GM18867 (cell line): ENCODE measurements around the gene FAT1.

Experiments used
- ATAC-seq: cut with Tn5 transposase; IDR thresholded peaks from one replicate; pipeline ENCODE4 v1.9.1; 2021; ENCODE audit warnings: mild to moderate bottlenecking, moderate library complexity; ENCODE audit not compliant: unreplicated experiment

Gene FAT1

DNA sequence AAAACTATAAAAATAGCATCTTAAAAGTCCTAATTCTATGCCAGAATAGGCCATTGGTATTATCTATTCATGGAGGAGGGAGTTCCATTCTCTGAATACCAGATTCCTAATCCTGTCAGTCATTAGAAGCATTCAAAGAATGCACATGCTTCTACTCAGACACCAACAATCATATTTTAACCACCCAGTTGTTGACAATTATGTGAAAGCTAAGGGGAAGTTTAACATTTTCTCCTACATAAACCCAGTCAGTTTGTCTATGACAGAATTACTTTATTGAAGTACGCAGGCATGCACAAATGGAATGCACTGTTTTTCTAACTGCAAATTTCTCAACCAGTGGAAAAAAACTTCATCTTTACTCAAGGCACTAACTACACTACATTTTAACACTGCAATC is 98.7 kb downstream of the FAT1 start:
- no peak for ATAC-seq

DNA sequence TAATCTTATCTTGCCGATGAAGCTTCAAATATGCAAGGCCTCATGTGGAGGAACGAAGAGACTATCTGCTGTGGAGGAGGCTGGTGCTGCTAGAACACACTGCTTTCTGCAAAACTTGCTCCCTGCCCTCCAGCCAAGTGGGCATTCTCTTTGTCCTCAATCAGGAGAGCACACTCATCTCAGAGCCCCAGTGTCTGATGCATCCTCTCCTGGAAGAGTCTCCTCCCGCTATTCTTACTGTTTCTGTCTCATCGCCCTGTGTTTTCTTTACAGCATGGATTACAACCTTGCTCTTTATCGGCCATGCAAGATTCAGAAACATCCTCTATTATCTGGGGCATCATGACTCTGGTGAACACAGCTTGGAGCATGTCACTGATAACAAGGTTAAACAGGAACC is 100.1 kb downstream of the FAT1 start:
- no peak for ATAC-seq

DNA sequence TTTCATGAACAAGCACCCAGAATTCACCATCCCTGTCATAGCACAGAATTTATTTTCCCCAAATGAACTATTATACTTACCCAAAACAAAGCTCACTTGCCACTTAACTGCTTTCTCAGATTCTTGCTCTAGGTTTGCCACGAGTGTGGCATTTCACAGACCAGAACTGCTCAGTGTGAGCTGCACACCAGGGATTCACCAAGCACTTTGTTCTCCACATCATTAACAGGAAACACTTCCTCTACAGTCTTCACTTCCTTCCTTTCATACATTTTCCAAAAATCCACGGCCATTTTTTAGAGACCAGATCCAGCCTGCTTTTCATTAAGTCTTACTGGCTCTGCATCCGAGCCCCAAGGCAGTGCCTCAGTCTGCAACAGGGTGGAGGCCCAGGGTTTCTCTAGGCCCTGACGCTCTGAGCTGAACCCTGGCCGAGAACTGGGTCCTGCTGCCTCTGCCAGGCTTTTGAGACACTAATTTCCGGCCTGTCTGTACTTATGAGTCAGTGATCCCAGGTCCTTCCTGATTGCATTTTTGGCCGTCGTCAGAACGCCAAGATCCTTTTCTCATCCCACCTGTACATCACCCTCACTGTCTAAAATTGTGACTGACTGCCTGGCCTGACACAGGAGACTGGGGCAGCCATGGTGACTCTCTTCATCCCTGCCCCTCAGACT is 100.7 kb downstream of the FAT1 start:
- ATAC-seq = no peak

- ATAC-seq = no peak
Observed at GRCh38 chr4:186621959-186622553, 101.6 kb downstream of the FAT1 start.

- no peak for ATAC-seq
Observed at GRCh38 chr4:186619088-186619487, 104.6 kb downstream of the FAT1 start.

DNA sequence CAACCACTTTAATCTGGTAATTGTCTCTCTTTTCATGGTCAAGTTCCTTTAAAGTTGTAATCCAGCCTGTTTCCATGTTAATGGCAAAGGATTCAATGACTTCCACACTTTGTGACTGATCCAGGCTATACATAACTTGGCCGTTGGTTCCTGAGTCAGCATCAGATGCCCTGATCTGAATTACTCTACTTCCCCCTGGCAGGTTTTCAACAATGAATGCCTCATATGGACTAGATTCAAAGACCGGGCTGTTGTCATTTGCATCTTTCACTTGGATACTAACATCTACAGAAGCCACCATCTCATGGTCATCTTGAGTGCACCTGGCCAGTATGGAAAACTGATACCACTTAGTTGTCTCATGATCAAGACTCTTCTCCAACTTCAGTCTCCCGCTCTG is 105.7 kb downstream of the FAT1 start:
- ATAC-seq = no peak

GRCh38 chr4:186607490-186607889 is 116.2 kb downstream of the FAT1 start:
- ATAC-seq = no peak

DNA sequence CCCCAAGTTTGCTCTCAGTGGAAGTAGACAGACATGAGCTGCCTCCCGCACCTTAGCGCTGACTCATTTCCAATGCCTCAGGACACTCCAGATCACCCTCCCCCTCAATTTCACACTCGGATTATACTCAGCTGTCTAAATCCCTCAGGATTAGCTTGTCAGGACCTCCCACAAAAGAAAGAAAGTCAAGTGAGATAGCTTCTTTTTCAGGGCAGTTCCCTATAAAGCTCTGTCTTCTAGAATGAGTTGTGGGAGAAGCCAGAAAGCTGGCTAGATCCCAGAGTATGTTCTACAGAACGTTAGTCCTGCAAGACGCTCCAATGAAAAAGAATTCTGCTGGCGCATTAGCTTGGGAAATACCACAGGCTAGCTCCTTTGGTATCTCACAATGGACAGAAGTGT is 117.1 kb downstream of the FAT1 start:
- no peak for ATAC-seq

- no peak for ATAC-seq
Observed at GRCh38 chr4:186605261-186605865, 118.3 kb downstream of the FAT1 start.

- no peak for ATAC-seq
Observed at GRCh38 chr4:186604124-186604807, 119.4 kb downstream of the FAT1 start.

DNA sequence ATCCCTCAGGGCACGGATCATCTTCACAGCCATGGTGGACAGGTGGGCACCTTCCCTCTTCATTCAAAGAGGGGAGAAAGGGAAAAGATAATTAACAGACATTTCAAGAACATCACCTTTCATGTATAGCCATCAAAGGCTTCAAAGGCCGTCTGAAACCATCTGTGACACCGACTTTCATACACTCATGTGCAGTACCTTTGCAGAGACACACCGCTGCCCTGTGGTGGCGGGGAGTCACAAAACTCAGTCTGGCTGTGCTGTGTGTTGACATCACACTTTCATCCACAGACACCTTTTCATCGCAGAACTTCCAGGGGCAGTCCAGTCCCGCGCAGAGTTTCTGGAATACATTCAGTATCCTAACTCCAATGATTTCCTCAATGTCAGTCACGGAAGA is 120.7 kb downstream of the FAT1 start:
- ATAC-seq = no peak

- no peak for ATAC-seq
Observed at GRCh38 chr4:186599483-186599882, 124.2 kb downstream of the FAT1 start.

- ATAC-seq = no peak
Observed at GRCh38 chr4:186598686-186599085, 125.0 kb downstream of the FAT1 start.

GRCh38 chr4:186596850-186597390 is 126.7 kb downstream of the FAT1 start:
- ATAC-seq = no peak

GRCh38 chr4:186596346-186596745 is 127.3 kb downstream of the FAT1 start:
- ATAC-seq = no peak

DNA sequence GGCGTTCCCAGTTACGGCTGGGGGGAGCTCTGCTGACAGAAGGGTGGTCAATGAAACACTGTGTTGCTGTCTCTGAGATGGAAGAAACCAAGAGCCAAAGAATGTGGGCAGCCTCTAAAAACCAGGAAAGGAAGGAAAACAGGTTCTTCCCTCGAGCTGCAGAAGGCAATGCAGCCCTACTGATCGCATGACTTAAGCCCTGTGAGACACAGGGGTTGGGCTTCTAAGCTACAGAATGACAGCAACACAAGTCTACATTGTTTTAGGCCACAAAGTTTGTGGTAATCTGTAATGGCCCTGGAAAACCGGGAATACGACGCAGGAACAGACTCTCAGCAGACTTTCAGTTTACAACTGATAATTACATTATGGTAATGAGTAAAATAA is 130.1 kb downstream of the FAT1 start:
- no peak for ATAC-seq

GRCh38 chr4:186592966-186593586 is 130.6 kb downstream of the FAT1 start:
- no peak for ATAC-seq

GRCh38 chr4:186592445-186592844 is 131.2 kb downstream of the FAT1 start:
- ATAC-seq = no peak

DNA sequence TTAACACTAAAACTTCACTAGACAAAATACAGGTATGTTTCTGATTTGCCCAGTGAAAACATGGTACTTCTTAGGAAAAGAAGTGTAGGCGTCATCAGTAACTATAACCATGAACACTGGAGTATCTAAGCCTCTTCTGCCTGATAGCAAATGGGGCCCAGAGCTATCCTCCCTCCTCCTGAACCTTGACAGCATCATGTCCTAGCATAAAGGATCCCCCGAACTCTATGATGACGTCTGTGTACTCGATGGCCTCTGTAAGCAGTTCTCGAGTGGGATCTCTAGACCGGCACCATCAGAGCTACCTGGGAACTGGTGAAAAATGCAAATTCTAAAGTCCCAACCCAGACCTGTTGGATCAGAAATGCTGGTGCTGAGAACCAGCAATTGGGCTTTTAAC is 132.0 kb downstream of the FAT1 start:
- no peak for ATAC-seq

DNA sequence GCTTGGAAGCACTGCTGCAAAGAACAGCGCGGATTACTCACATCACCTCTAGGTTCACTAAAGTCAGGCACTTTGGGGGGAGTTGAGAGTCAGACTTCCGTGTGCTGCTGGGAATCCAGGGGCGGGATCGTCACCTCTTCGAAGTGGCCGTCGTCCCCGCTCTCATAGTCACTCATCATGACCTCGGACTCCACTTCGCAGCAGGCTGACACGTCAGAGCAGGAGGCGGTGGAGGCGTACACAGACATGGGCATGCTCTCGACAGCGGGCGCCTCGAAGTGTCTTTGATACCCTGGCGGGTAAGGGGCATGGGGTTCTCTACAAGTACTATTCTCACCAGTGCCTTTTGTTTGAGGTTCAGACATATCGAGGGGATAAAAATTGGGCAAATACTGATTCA is 135.2 kb downstream of the FAT1 start:
- ATAC-seq = no peak

GRCh38 chr4:186587416-186588018 is 136.1 kb downstream of the FAT1 start:
- ATAC-seq = peak; percentile 75
